ENCODE measurements around the gene AFDN. TPM values are rescaled to one million over a fixed set of nuclear protein-coding genes. Genes with fewer than 3 reads are reported as not detected.

AFDN gene
- total and polyA plus RNA-seq, 3 donors from 2014 or later: 87.6 to 333 (median 291) TPM

- Histone ChIP-seq H3K4me1 (no peaks in the 10 kb centered on the region), H3K27ac (no peak overlapping the region), H3K4me3 (no peak overlapping the region), H3K27me3 (no peaks in the 10 kb centered on the region), H3K9me3 (no peaks in the 10 kb centered on the region), H3K36me3 (ENCODE audit: low read depth, missing control alignments) (no peaks in the 10 kb centered on the region)
- intact Hi-C loops (cut with DNase I; ENCODE audit: low total_unique reads): no loop called here
- DNase-seq: no peak
- no peak for TF ChIP-seq CTCF (IDR thresholded peaks at IDR 0.05)
- WGBS, 2 donors: 91 to 98% methylated on average over 4 of the region's 4 CpGs
Measured at GRCh38 chr6:167944130-167944529, 117.4 kb downstream of the AFDN start.

GRCh38 chr6:167946007-167946406 lies 119.3 kb downstream of the AFDN start:
- TF ChIP-seq POLR2A (IDR thresholded peaks at IDR 0.05): no peak
- no peak for TF ChIP-seq CTCF (IDR thresholded peaks at IDR 0.05)
- H3K4me3 ChIP-seq: no peak overlapping the region
- no peak for DNase-seq
- H3K27me3 ChIP-seq: no peaks in the 10 kb centered on the region
- no peak overlapping the region for H3K27ac ChIP-seq
- no peaks in the 10 kb centered on the region for H3K4me1 ChIP-seq
- no peaks in the 10 kb centered on the region for H3K9me3 ChIP-seq
- no peaks in the 10 kb centered on the region for H3K36me3 ChIP-seq (ENCODE audit: low read depth, missing control alignments)
- intact Hi-C loops (cut with DNase I; ENCODE audit: low total_unique reads): no loop called here
- WGBS, 2 donors: 94% methylated on average over 11 of the region's 11 CpGs

- intact Hi-C loops (cut with DNase I; ENCODE audit: low total_unique reads): no loop called here
- no peak overlapping the region for H3K4me3 ChIP-seq
- TF ChIP-seq POLR2A (IDR thresholded peaks at IDR 0.05): no peak
- H3K4me1 ChIP-seq: no peaks in the 10 kb centered on the region
- no peaks in the 10 kb centered on the region for H3K27me3 ChIP-seq
- H3K27ac ChIP-seq: no peak overlapping the region
- H3K9me3 ChIP-seq: no peaks in the 10 kb centered on the region
- 82 to 86% methylated on average over 5 of the region's 5 CpGs for WGBS, 2 donors
- no peak for DNase-seq
- no peaks in the 10 kb centered on the region for H3K36me3 ChIP-seq (ENCODE audit: low read depth, missing control alignments)
Measured at GRCh38 chr6:167946604-167947003, 119.9 kb downstream of the AFDN start.

- Histone ChIP-seq H3K9me3 (no peaks in the 10 kb centered on the region), H3K27ac (no peak overlapping the region), H3K4me3 (no peak overlapping the region), H3K36me3 (ENCODE audit: low read depth, missing control alignments) (no peaks in the 10 kb centered on the region), H3K4me1 (no peaks in the 10 kb centered on the region), H3K27me3 (no peaks in the 10 kb centered on the region)
- intact Hi-C loops (cut with DNase I; ENCODE audit: low total_unique reads): no loop called here
- TF ChIP-seq POLR2A (IDR thresholded peaks at IDR 0.05) (no peak), CTCF (IDR thresholded peaks at IDR 0.05) (no peak)
- DNase-seq: no peak
- 98 to 100% methylated on average over 1 of the region's 1 CpG for WGBS, 2 donors
Measured at GRCh38 chr6:167947716-167948115, 121.0 kb downstream of the AFDN start.

- intact Hi-C loops (cut with DNase I; ENCODE audit: low total_unique reads): no loop called here
- Histone ChIP-seq H3K4me1 (no peaks in the 10 kb centered on the region), H3K27ac (no peak overlapping the region), H3K4me3 (no peak overlapping the region), H3K9me3 (no peaks in the 10 kb centered on the region), H3K27me3 (no peaks in the 10 kb centered on the region), H3K36me3 (ENCODE audit: low read depth, missing control alignments) (no peaks in the 10 kb centered on the region)
- no peak for DNase-seq
- TF ChIP-seq POLR2A (IDR thresholded peaks at IDR 0.05) (no peak), CTCF (IDR thresholded peaks at IDR 0.05) (no peak)
- 89% methylated on average over 4 of the region's 4 CpGs for WGBS, 2 donors
Measured at GRCh38 chr6:167948716-167949115, 122.0 kb downstream of the AFDN start.
